Measurements from ENCODE around the gene DNAAF5.

- TF ChIP-seq EP300 (IDR thresholded peaks at IDR 0.05) (no peak), POLR2A (IDR thresholded peaks at IDR 0.05) (no peak)
These were observed 18.4 kb downstream of the DNAAF5 start for GRCh38 chr7:744854-745430.
